GM23338 (cell line): Measurements from ENCODE around the gene SYNE1.

ENCODE experiments used
- CTCF ChIP-seq, 2 experiments: fragments of 200-600 bp in 1 of 2; sonication (generic) in 1 of 2; conservative IDR thresholded peaks; 2 replicates each; pipeline versions ENCODE4 v1.5.1 to v1.6.1; 2016 to 2017; ENCODE audit warnings: antibody characterized with exemption in 2 of 2, low read depth in 2 of 2, mild to moderate bottlenecking in 2 of 2, moderate library complexity in 1 of 2
- EZH2 ChIP-seq: fragments of 200-600 bp; sonication (generic); IDR thresholded peaks from one replicate; pipeline ENCODE4 v1.8.0; 2017; ENCODE audit warnings: antibody characterized with exemption, mild to moderate bottlenecking, low read depth; ENCODE audit not compliant: unreplicated experiment

- TF ChIP-seq CTCF (conservative IDR thresholded peaks at IDR 0.05; ENCODE audit: low read depth in 2 of 2) (no peak), EZH2 (no peak)
Observed at GRCh38 chr6:152310371-152310954, 326.7 kb downstream of the SYNE1 start.
